Activated CD8-positive, alpha-beta memory T cell treated with anti-CD3 and anti-CD28 coated beads for 4 hours (primary cell): ENCODE measurements around the gene ITGA2B.
"Not testable (repeated sequence)": the region's sequence is repeated elsewhere in the genome, so short reads cannot be mapped to it uniquely, and the experiment has no call there.

Source experiments
- DNase-seq, 2 donors: peaks; one replicate each; pipeline ENCODE4 v3.0.0-alpha.2; 2020; ENCODE audit warnings: low read depth in 2 of 2

ITGA2B gene

DNA sequence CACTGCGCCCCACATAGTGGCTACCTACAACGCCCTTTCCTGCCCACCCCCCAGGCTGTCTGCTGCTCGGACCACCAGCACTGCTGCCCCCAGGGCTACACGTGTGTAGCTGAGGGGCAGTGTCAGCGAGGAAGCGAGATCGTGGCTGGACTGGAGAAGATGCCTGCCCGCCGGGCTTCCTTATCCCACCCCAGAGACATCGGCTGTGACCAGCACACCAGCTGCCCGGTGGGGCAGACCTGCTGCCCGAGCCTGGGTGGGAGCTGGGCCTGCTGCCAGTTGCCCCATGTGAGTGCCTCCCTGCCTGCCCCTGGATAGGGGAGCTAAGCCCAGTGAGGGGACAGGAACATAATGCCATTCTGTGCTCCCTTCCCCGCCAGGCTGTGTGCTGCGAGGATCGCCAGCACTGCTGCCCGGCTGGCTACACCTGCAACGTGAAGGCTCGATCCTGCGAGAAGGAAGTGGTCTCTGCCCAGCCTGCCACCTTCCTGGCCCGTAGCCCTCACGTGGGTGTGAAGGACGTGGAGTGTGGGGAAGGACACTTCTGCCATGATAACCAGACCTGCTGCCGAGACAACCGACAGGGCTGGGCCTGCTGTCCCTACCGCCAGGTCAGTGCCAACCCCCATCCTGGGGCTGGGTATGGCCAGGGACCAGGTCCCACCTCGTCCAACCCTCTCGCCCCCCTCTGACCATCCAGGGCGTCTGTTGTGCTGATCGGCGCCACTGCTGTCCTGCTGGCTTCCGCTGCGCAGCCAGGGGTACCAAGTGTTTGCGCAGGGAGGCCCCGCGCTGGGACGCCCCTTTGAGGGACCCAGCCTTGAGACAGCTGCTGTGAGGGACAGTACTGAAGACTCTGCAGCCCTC, 37.3 kb downstream of the ITGA2B start:
- DNase-seq, result no peak

GRCh38 chr17:44351464-44351863, 38.0 kb downstream of the ITGA2B start:
- DNase-seq, result no peak

GRCh38 chr17:44350733-44351226, 38.7 kb downstream of the ITGA2B start:
- DNase-seq, result peak; percentile 45

DNA sequence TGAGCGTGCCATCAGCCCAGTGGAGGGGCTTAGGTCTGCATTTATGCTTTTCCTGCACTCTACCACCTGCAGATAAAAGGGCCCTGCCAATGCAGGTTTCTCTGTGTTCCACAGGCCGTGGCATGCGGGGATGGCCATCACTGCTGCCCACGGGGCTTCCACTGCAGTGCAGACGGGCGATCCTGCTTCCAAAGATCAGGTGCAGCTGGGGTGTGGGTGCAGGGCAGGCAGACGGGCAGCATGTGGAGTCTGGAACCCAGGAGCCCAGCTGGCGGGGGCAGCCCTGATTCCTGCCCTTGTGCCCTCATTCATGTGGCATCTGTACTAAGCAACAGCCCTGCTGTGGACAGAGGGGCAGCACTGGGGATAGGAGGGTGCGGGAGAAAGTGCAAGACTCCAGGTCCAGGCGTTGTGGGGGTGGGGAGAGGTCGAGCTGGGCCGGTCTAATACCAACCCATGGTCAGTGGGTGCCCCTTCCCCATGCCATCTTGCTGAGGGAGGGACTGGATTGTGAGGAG, 39.8 kb downstream of the ITGA2B start:
- no peak for DNase-seq

DNA sequence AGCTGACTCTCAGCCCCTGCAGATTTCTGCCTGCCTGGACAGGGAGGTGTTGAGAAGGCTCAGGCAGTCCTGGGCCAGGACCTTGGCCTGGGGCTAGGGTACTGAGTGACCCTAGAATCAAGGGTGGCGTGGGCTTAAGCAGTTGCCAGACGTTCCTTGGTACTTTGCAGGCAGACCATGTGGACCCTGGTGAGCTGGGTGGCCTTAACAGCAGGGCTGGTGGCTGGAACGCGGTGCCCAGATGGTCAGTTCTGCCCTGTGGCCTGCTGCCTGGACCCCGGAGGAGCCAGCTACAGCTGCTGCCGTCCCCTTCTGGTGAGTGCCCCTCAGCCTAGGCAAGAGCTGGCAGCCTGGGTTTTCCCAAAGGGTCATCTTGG, 40.5 kb downstream of the ITGA2B start:
- DNase-seq, result no peak

DNA sequence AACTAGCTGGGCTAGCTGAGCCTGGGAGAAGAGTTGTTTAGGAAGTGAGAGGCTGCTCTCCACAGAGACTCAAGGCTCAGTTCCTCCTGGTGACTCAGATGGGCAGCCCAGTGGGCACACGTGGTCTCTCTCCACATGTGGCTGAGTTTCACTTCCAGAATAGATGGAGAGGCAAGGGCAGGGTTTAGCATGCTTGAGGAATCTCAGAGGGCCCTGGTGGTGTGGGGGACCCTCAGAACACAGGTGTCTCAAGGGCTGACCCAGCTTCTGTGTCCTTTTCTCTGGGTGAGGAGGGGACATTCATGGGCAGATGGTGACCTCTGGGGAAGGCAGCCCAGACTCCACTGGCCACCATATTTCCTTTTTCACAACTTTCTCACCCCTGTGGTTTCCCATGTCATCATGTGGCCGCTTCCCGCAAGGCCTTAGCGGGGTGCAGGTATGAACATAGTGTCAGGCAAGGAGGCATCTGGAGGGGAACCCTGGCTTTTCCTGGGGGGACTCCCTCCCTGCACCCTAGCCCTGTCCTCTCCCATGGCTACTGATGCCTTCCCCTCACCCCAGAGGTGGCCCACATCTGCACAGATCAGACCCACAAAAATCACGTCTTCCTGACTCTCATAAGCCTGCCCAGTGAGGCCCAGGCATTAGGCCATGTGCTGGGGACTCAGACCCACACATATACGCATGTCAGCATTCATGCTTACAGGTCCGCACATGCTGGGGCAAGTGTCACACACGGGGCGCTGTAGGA, 41.0 kb downstream of the ITGA2B start:
- no peak for DNase-seq

DNA sequence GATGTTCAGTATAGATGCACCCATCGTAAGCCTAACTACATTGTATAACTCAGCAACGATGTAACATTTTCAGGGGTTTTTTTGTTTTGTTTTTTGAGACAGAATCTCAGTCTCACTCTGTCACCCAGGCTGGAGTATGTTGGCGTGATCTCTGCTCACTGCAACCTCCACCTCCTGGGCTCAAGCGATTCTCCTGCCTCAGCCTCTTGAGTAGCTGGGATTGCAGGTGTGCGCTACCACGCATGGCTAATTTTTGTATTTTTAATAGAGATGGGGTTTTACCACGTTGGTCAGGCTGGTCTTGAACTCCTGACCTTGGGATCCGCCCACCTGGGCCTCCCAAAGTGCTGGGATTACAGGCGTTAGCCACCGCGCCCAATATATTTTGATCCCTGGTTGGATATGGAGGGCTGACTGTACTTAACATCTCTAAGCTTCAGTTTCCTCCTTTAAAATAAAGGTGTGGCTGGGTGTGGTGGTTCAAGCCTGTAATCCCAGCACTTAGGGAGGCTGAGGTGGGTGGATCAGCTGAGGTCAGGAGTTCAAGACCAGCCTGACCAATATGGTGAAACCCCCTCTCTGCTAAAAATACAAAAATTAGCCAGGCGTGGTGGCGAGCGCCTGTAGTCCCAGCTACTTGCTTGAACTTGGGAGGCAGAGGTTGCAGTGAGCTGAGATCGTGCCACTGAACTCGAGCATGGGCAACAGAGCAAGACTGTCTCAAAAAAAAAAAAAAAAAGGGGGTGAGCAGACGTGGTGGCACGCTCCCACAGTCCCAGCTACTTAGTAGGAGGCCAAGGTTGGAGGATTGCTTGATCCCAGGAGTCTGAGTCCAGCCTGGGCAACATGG, 42.0 kb downstream of the ITGA2B start:
- not testable (repeated sequence) for DNase-seq

DNA sequence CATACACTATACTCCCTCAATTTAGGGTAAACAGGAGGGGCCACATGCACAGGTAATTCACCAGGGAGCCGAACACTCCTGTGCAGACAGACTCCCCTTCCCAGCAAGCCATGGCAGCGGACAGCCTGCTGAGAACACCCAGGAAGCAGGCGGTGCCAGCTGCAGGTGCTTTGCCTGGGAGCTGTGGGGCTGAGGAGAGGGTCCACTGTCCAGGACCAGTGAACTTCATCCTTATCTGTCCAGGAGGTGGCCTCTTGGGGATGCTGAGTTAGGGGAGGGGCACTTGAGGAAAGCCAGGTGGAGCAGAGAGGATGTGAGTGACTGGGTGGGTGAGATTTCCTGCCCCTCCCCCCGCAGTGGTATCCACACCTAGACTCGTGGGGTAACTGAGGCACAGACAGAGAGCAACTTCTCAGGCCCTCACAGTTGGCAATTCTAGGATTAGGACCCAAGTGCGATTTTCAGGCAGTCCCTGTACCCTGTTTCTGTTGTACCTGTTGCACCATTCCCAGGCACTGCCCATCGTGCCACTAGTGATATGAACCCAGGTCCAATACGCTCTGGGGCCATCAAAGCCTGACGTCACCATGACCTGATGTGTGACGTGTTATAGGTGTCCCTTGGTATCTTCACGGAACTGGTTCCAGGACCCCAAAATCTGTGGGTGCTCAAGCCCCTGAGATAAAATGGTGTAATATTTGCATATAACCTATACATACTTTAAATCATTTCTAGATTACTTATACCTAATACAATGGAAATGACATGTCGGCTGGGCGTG, 43.2 kb downstream of the ITGA2B start:
- DNase-seq, result no peak

- no peak for DNase-seq
Measured at GRCh38 chr17:44345454-44346026, 43.9 kb downstream of the ITGA2B start.

DNA sequence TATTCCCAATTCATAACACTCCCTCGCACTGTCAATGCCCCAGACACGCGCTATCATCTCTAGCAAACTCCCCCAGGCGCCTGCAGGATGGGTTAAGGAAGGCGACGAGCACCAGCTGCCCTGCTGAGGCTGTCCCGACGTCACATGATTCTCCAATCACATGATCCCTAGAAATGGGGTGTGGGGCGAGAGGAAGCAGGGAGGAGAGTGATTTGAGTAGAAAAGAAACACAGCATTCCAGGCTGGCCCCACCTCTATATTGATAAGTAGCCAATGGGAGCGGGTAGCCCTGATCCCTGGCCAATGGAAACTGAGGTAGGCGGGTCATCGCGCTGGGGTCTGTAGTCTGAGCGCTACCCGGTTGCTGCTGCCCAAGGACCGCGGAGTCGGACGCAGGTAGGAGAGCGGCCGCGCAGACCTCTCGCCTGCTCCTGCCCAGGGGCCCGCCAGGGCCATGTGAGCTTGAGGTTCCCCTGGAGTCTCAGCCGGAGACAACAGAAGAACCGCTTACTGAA, 44.5 kb downstream of the ITGA2B start, which contains the start of gene GRN:
TSS of gene GRN (plus strand) at position 364 of the 515 bp plus-strand sequence. CDS start 3,863 bp downstream, outside the sequence.
- DNase-seq, result peak; percentile 65 to 66

GRCh38 chr17:44343510-44344209, 45.8 kb downstream of the ITGA2B start:
- DNase-seq, result no peak

GRCh38 chr17:44340553-44340952, 48.9 kb downstream of the ITGA2B start:
- DNase-seq, result not testable (repeated sequence)

GRCh38 chr17:44338702-44339101, 50.7 kb downstream of the ITGA2B start:
- DNase-seq, result no peak

- DNase-seq, result no peak
Measured at GRCh38 chr17:44335968-44336367, 53.5 kb downstream of the ITGA2B start.

- DNase-seq, result no peak
Measured at GRCh38 chr17:44335564-44335963, 53.9 kb downstream of the ITGA2B start.

- DNase-seq, result no peak
Measured at GRCh38 chr17:44334727-44335126, 54.7 kb downstream of the ITGA2B start.

GRCh38 chr17:44334315-44334714, 55.1 kb downstream of the ITGA2B start:
- DNase-seq, result no peak

GRCh38 chr17:44333371-44333770, 56.1 kb downstream of the ITGA2B start:
- no peak for DNase-seq

DNA sequence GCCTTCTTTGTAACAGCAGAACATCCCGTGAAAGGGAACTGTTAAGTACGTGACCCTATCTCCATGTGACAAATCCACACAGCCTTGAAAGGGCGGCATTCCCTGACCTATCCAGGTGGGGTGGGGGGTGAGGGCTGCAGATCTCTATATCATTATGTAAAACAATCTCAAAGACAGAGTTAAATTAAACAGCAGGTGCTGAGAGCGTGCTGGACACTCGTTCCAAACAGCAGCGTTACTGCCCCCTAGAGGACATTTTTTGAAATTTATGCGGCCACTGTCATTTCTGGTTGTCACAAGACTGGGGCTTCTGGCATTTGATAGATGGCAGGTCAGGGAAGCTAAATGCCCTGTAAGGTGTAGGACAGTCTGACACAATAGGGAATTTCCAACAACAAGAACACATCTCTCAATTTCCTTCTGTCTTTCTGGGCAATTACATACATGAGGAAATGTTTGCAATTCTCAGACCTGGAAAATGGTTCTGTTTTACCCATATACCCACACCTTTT, 58.1 kb downstream of the ITGA2B start:
- DNase-seq, result peak in 1 of 2 donors; percentile 58
